ENCODE results near the gene KRTAP9-1.
"Not testable (repeated sequence)": the region's sequence is repeated elsewhere in the genome, so short reads cannot be mapped to it uniquely, and the experiment has no call there.

The KRTAP9-1 gene

GRCh38 chr17:41223821-41224220 is 34.1 kb downstream of the KRTAP9-1 start:
- no peak for TF ChIP-seq CTCF (IDR thresholded peaks at IDR 0.05; ENCODE audit: unreplicated experiment in 3 of 3)
- Mint-ChIP-seq H3K27me3 (ENCODE audit: low read depth) (peaks cover 17% of the 10 kb centered on the region), H3K27ac (no peak overlapping the region), H3K9me3 (peaks cover 3% of the 10 kb centered on the region), H3K4me3 (no peak overlapping the region), H3K4me1 (no peaks in the 10 kb centered on the region), H3K36me3 (ENCODE audit: low read depth) (no peaks in the 10 kb centered on the region)

- H3K36me3 Mint-ChIP-seq (ENCODE audit: low read depth) = no peaks in the 10 kb centered on the region
- TF ChIP-seq CTCF (IDR thresholded peaks at IDR 0.05; ENCODE audit: unreplicated experiment in 3 of 3) = no peak
Observed at GRCh38 chr17:41226051-41226450, 36.4 kb downstream of the KRTAP9-1 start.

GRCh38 chr17:41226598-41227095 is 37.0 kb downstream of the KRTAP9-1 start, which contains the start of gene KRTAP9-2:
TSS of gene KRTAP9-2 (plus strand) at chr17:41226648. CDS start at chr17:41226655, 7 bp downstream.
- H3K9me3 Mint-ChIP-seq; H3K4me1 Mint-ChIP-seq; H3K27ac Mint-ChIP-seq; H3K36me3 Mint-ChIP-seq (ENCODE audit: low read depth); H3K4me3 Mint-ChIP-seq: not testable (repeated sequence)
- peaks cover 21% of the 10 kb centered on the region for H3K27me3 Mint-ChIP-seq (ENCODE audit: low read depth)

More at GRCh38 chr17:41226051-41226450, 36.4 kb downstream of the KRTAP9-1 start:
- peaks cover 20% of the 10 kb centered on the region for H3K27me3 Mint-ChIP-seq (ENCODE audit: low read depth)
- H3K9me3 Mint-ChIP-seq = no peaks in the 10 kb centered on the region
- no peaks in the 10 kb centered on the region for H3K4me1 Mint-ChIP-seq
- H3K27ac Mint-ChIP-seq = no peak overlapping the region
- no peak overlapping the region for H3K4me3 Mint-ChIP-seq

- Mint-ChIP-seq H3K4me1 (no peaks in the 10 kb centered on the region), H3K27me3 (ENCODE audit: low read depth) (peaks cover 38% of the 10 kb centered on the region), H3K36me3 (ENCODE audit: low read depth) (no peaks in the 10 kb centered on the region), H3K27ac (no peak overlapping the region), H3K9me3 (no peaks in the 10 kb centered on the region), H3K4me3 (no peak overlapping the region)
- no peak for TF ChIP-seq CTCF (IDR thresholded peaks at IDR 0.05; ENCODE audit: unreplicated experiment in 3 of 3)
Observed at GRCh38 chr17:41230094-41230493, 40.4 kb downstream of the KRTAP9-1 start.

- no peak overlapping the region for H3K4me3 Mint-ChIP-seq
- TF ChIP-seq CTCF (IDR thresholded peaks at IDR 0.05; ENCODE audit: unreplicated experiment in 3 of 3) = no peak
- H3K36me3 Mint-ChIP-seq (ENCODE audit: low read depth) = no peaks in the 10 kb centered on the region
- peaks cover 37% of the 10 kb centered on the region for H3K27me3 Mint-ChIP-seq (ENCODE audit: low read depth)
- no peak overlapping the region for H3K27ac Mint-ChIP-seq
- no peaks in the 10 kb centered on the region for H3K9me3 Mint-ChIP-seq
- no peaks in the 10 kb centered on the region for H3K4me1 Mint-ChIP-seq
Observed at GRCh38 chr17:41231731-41232130, 42.0 kb downstream of the KRTAP9-1 start.

- not testable (repeated sequence) for H3K9me3 Mint-ChIP-seq; H3K27ac Mint-ChIP-seq; H3K4me1 Mint-ChIP-seq; H3K36me3 Mint-ChIP-seq (ENCODE audit: low read depth); H3K4me3 Mint-ChIP-seq
- peaks cover 39% of the 10 kb centered on the region for H3K27me3 Mint-ChIP-seq (ENCODE audit: low read depth)
Observed at GRCh38 chr17:41232399-41233105, 42.9 kb downstream of the KRTAP9-1 start, which contains the start of gene KRTAP9-3. TSS of gene KRTAP9-3 (plus strand) at chr17:41232449. CDS start at chr17:41232502, 53 bp downstream.

GRCh38 chr17:41237116-41237515 is 47.4 kb downstream of the KRTAP9-1 start:
- H3K36me3 Mint-ChIP-seq (ENCODE audit: low read depth); H3K4me1 Mint-ChIP-seq; H3K27ac Mint-ChIP-seq; H3K9me3 Mint-ChIP-seq; H3K4me3 Mint-ChIP-seq: not testable (repeated sequence)
- H3K27me3 Mint-ChIP-seq (ENCODE audit: low read depth) = peaks cover 32% of the 10 kb centered on the region

- peaks cover 34% of the 10 kb centered on the region for H3K27me3 Mint-ChIP-seq (ENCODE audit: low read depth)
- H3K9me3 Mint-ChIP-seq = peaks cover 14% of the 10 kb centered on the region
- H3K36me3 Mint-ChIP-seq (ENCODE audit: low read depth); H3K27ac Mint-ChIP-seq; H3K4me3 Mint-ChIP-seq; H3K4me1 Mint-ChIP-seq: not testable (repeated sequence)
Observed at GRCh38 chr17:41237949-41238437, 48.3 kb downstream of the KRTAP9-1 start, which contains the start of gene KRTAP9-8. TSS of gene KRTAP9-8 (plus strand) at chr17:41237999. CDS start at chr17:41238052, 53 bp downstream.
